Upper lobe of right lung (tissue), 1 donor: ENCODE results near the gene SAP130. TPM values are rescaled to one million over a fixed set of nuclear protein-coding genes. Genes with fewer than 3 reads are reported as not detected.

Source experiments
- ATAC-seq: fragments of 200-7000 bp; cut with Tn5 transposase; one replicate; pipeline ENCODE4 v1.9.1; 2020; ENCODE audit warnings: mild to moderate bottlenecking, moderate library complexity
- DNase-seq: peaks from one replicate; pipeline ENCODE4 v3.0.0-alpha.2; 2020
- H3K27ac ChIP-seq: fragments of 200-600 bp; one replicate; pipeline ENCODE4 v1.8.0; 2022
- H3K27me3 ChIP-seq: fragments of 200-600 bp; one replicate; pipeline ENCODE4 v1.8.0; 2022; ENCODE audit warnings: mild to moderate bottlenecking
- H3K36me3 ChIP-seq: fragments of 200-600 bp; one replicate; pipeline ENCODE4 v1.8.0; 2022
- H3K4me1 ChIP-seq: fragments of 200-600 bp; one replicate; pipeline ENCODE4 v1.8.0; 2022
- H3K4me3 ChIP-seq: fragments of 200-600 bp; one replicate; pipeline ENCODE4 v1.8.0; 2022; ENCODE audit warnings: mild to moderate bottlenecking
- H3K9me3 ChIP-seq: fragments of 200-600 bp; one replicate; pipeline ENCODE4 v1.8.0; 2022
- CTCF ChIP-seq: fragments of 200-600 bp; IDR thresholded peaks from one replicate; pipeline ENCODE4 v1.8.0; 2022; ENCODE audit warnings: antibody characterized with exemption
- intact Hi-C: fragments of 100-400 bp; cut with DNase I; formaldehyde crosslinking; loops from one replicate; pipeline ENCODE4 v1.11.0; 2022
- total RNA-seq: library from RNA; stranded (reverse); fragmentation: NEBNext Ultra II Directional; extraction: Animal tissue kit (Norgen Biotek cat#: 25700); gene quantifications from one replicate; pipeline ENCODE4 v1.2.1, GENCODE V29; 2021
- donor health status: DM: no; HTN: yes; CAD: no; lungs with severe emphysema.

Gene SAP130
- total RNA-seq, 1 donor from 2014 or later, result 16.9 TPM

GRCh38 chr2:127961729-127962128, 66.1 kb downstream of the SAP130 start:
- ATAC-seq, result no peak
- no peak overlapping the region for H3K4me3 ChIP-seq

GRCh38 chr2:127957240-127957639, 70.6 kb downstream of the SAP130 start:
- no peak for ATAC-seq
- DNase-seq, result no peak
- Histone ChIP-seq H3K36me3 (peaks cover 48% of the 10 kb centered on the region), H3K4me3 (no peak overlapping the region), H3K9me3 (no peaks in the 10 kb centered on the region), H3K4me1 (no peaks in the 10 kb centered on the region), H3K27ac (no peak overlapping the region), H3K27me3 (no peaks in the 10 kb centered on the region)
- TF ChIP-seq CTCF, result no peak
- intact Hi-C loops, result no loop called here

More at GRCh38 chr2:127961729-127962128, 66.1 kb downstream of the SAP130 start:
- Histone ChIP-seq H3K9me3 (no peaks in the 10 kb centered on the region), H3K4me1 (no peaks in the 10 kb centered on the region), H3K36me3 (peaks cover 48% of the 10 kb centered on the region), H3K27ac (no peak overlapping the region), H3K27me3 (no peaks in the 10 kb centered on the region)
- DNase-seq, result no peak
- no peak for TF ChIP-seq CTCF
- intact Hi-C loops, result no loop called here

DNA sequence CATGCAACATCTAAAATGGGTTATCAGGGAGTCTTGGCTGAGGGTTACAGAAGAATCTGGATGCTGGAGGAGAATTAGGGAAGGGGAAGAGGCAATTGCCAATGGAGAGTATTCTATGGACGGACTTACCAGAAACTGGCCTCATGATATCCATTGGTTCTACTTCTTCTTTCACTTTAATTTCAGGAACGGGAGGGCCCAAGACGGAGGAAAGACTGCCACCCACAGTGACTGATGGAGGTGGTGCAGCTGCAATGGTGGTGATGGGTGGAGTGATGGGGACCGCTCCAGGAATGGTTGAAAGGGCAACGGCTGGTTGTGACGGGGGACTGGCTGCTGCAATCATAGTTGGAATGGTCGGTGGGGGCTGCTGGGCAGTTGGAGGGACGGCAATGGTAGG, 73.0 kb downstream of the SAP130 start:
- no peak for TF ChIP-seq CTCF
- Histone ChIP-seq H3K27ac (no peak overlapping the region), H3K4me1 (no peaks in the 10 kb centered on the region), H3K36me3 (peaks cover 45% of the 10 kb centered on the region), H3K9me3 (no peaks in the 10 kb centered on the region), H3K4me3 (no peak overlapping the region), H3K27me3 (no peaks in the 10 kb centered on the region)
- DNase-seq, result no peak
- intact Hi-C loops, result no loop called here
- peak; percentile 71 for ATAC-seq

DNA sequence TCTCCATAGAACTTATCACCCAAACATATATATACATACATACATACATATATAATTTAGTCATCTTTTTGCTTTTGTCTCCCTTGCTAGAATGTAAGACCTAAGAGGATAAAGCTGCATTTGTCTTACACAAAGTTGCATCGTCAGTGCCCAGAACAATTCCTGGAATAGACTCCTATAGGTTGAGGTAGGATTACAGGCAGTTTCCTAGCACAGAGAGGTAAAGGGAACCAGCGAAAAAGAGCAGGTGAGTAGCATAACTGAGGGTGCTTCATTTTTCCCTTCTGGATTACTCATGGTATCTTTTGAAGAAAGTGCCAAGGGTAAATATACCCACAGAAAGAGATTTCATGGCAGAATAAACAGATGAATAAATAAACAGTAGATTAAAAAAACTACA, 74.0 kb downstream of the SAP130 start:
- no peak for DNase-seq
- intact Hi-C loops, result no loop called here
- no peak for ATAC-seq
- no peak for TF ChIP-seq CTCF
- H3K36me3 ChIP-seq, result peaks cover 53% of the 10 kb centered on the region
- no peaks in the 10 kb centered on the region for H3K4me1 ChIP-seq
- H3K27me3 ChIP-seq, result no peaks in the 10 kb centered on the region
- H3K9me3 ChIP-seq, result no peaks in the 10 kb centered on the region
- H3K27ac ChIP-seq, result no peak overlapping the region
- H3K4me3 ChIP-seq, result no peak overlapping the region

GRCh38 chr2:127953128-127953718, 74.6 kb downstream of the SAP130 start:
- H3K4me3 ChIP-seq, result no peak overlapping the region
- TF ChIP-seq CTCF, result no peak
- H3K36me3 ChIP-seq, result peaks cover 59% of the 10 kb centered on the region
- ATAC-seq, result peak; percentile 87
- H3K27ac ChIP-seq, result peak overlapping the region; percentile 44
- H3K4me1 ChIP-seq, result no peaks in the 10 kb centered on the region
- DNase-seq, result no peak
- H3K9me3 ChIP-seq, result no peaks in the 10 kb centered on the region
- no peaks in the 10 kb centered on the region for H3K27me3 ChIP-seq
- intact Hi-C loops, result no loop called here

DNA sequence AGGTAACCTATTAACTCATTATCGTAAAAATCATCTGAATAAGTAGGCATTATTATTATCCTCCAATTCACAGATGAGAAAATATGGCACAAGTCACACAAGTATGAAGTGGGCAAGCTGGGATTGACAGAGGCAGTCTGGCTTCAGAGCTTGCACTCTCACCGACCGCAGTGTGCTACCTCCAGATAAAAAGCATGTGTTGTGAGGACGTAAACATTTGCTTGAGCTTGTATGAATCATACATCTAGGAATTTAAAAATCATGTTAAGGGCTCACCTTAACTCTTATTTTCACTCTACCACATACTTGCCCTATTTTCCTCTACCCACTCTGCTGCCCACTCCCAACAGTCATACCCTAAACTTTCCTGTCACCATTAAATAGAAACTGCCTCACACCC, 76.8 kb downstream of the SAP130 start:
- Histone ChIP-seq H3K36me3 (peaks cover 63% of the 10 kb centered on the region), H3K9me3 (no peaks in the 10 kb centered on the region), H3K27ac (no peak overlapping the region), H3K4me3 (no peak overlapping the region), H3K27me3 (no peaks in the 10 kb centered on the region), H3K4me1 (no peaks in the 10 kb centered on the region)
- DNase-seq, result no peak
- no peak for TF ChIP-seq CTCF
- intact Hi-C loops, result no loop called here
- ATAC-seq, result peak; percentile 53
